OCI-LY1 (cell line): Measurements from ENCODE around the gene BTBD16.

Experiments used
- H2AFZ ChIP-seq: fragments of 200-600 bp; sonication (generic), shearing (Covaris generic); 2 replicates; pipeline ENCODE4 v1.6.0; 2014; ENCODE audit warnings: antibody characterized with exemption, mild to moderate bottlenecking, low read length
- H3F3A ChIP-seq: fragments of 200-600 bp; sonication (generic), shearing (Covaris generic); 2 replicates; pipeline ENCODE4 v1.6.0; 2014; ENCODE audit warnings: mild to moderate bottlenecking, antibody characterized with exemption, low read length, moderate library complexity; ENCODE audit not compliant: insufficient read depth
- H3K27ac ChIP-seq: fragments of 200-600 bp; sonication (generic); 2 replicates; pipeline ENCODE4 v1.5.1; 2014; ENCODE audit warnings: low read length, mixed run types, mild to moderate bottlenecking, low read depth; ENCODE audit not compliant: poor library complexity, severe bottlenecking
- H3K27me3 ChIP-seq: fragments of 200-600 bp; sonication (generic); 2 replicates; pipeline ENCODE4 v1.6.0; 2014; ENCODE audit warnings: antibody characterized with exemption, mild to moderate bottlenecking, low read length, moderate library complexity; ENCODE audit not compliant: insufficient read depth
- H3K36me3 ChIP-seq: fragments of 200-600 bp; sonication (generic); 2 replicates; pipeline ENCODE4 v1.6.1; 2014; ENCODE audit warnings: mild to moderate bottlenecking, antibody characterized with exemption, low read length, moderate library complexity, mixed read lengths; ENCODE audit not compliant: insufficient read depth
- H3K4me1 ChIP-seq: fragments of 200-600 bp; sonication (generic); 2 replicates; pipeline ENCODE4 v1.5.1; 2014; ENCODE audit warnings: mild to moderate bottlenecking, low read length, moderate library complexity; ENCODE audit not compliant: insufficient read depth, severe bottlenecking
- H3K4me2 ChIP-seq: fragments of 200-600 bp; sonication (generic), shearing (Covaris generic); 2 replicates; pipeline ENCODE4 v1.6.1; 2014; ENCODE audit warnings: low read length
- H3K4me3 ChIP-seq: fragments of 200-600 bp; sonication (generic); 2 replicates; pipeline ENCODE4 v1.5.1; 2014; ENCODE audit warnings: low read length, low read depth, mild to moderate bottlenecking, mixed read lengths; ENCODE audit not compliant: poor library complexity, severe bottlenecking
- H3K79me2 ChIP-seq: fragments of 200-600 bp; shearing (Covaris generic); 2 replicates; pipeline ENCODE4 v1.6.1; 2016; ENCODE audit warnings: mixed run types, low read length, mixed read lengths; ENCODE audit not compliant: insufficient read depth
- H3K9ac ChIP-seq: fragments of 200-600 bp; sonication (generic), shearing (Covaris generic); 2 replicates; pipeline ENCODE4 v1.6.1; 2014; ENCODE audit warnings: mild to moderate bottlenecking, low read length, mixed read lengths
- H3K9me2 ChIP-seq: fragments of 200-600 bp; sonication (generic), shearing (Covaris generic); 2 replicates; pipeline ENCODE4 v1.6.1; 2014; ENCODE audit warnings: low read depth, mild to moderate bottlenecking, low read length, mixed read lengths
- H3K9me3 ChIP-seq: fragments of 200-600 bp; shearing (Covaris generic); 2 replicates; pipeline ENCODE4 v1.6.1; 2014; ENCODE audit warnings: low read length, mixed read lengths
- H4K20me1 ChIP-seq: fragments of 200-600 bp; sonication (generic), shearing (Covaris generic); 2 replicates; pipeline ENCODE4 v1.6.0; 2016; ENCODE audit warnings: mild to moderate bottlenecking, low read length; ENCODE audit not compliant: insufficient read depth
- CTCF ChIP-seq: fragments of 200-600 bp; sonication (generic), shearing (Covaris generic); IDR thresholded peaks from 2 replicates; pipeline ENCODE4 v1.5.1; 2017; ENCODE audit warnings: mild to moderate bottlenecking, antibody characterized with exemption, low read length, moderate library complexity, mixed read lengths
- EZH2 ChIP-seq: fragments of 200-600 bp; sonication (generic), shearing (Covaris generic); IDR thresholded peaks from 2 replicates; pipeline ENCODE4 v1.8.0; 2017; ENCODE audit warnings: borderline replicate concordance, mixed run types, mild to moderate bottlenecking, antibody characterized with exemption, low read length, moderate library complexity, mixed read lengths

The BTBD16 gene

GRCh38 chr10:122357685-122358084, 86.6 kb downstream of the BTBD16 start:
- H4K20me1 ChIP-seq, result no peaks in the 10 kb centered on the region
- H3K27ac ChIP-seq, result no peak overlapping the region
- no peaks in the 10 kb centered on the region for H3F3A ChIP-seq
- H3K9me2 ChIP-seq, result no peaks in the 10 kb centered on the region
- H3K4me2 ChIP-seq, result no peak overlapping the region
- H3K4me1 ChIP-seq, result no peaks in the 10 kb centered on the region
- no peak overlapping the region for H3K9ac ChIP-seq
- H3K79me2 ChIP-seq, result no peaks in the 10 kb centered on the region
- no peak overlapping the region for H2AFZ ChIP-seq
- no peaks in the 10 kb centered on the region for H3K27me3 ChIP-seq
- no peaks in the 10 kb centered on the region for H3K36me3 ChIP-seq
- H3K4me3 ChIP-seq, result no peak overlapping the region
- no peaks in the 10 kb centered on the region for H3K9me3 ChIP-seq
- TF ChIP-seq EZH2 (no peak), CTCF (no peak)

- Histone ChIP-seq H3K27ac (no peak overlapping the region), H3K9ac (no peak overlapping the region), H3K36me3 (no peaks in the 10 kb centered on the region), H3F3A (no peaks in the 10 kb centered on the region), H3K9me3 (no peaks in the 10 kb centered on the region), H3K9me2 (no peaks in the 10 kb centered on the region), H2AFZ (no peak overlapping the region), H3K4me2 (no peak overlapping the region), H4K20me1 (no peaks in the 10 kb centered on the region), H3K27me3 (no peaks in the 10 kb centered on the region), H3K79me2 (no peaks in the 10 kb centered on the region), H3K4me1 (no peaks in the 10 kb centered on the region), H3K4me3 (no peak overlapping the region)
- no peak for TF ChIP-seq EZH2
- TF ChIP-seq CTCF, result no peak
Observed at GRCh38 chr10:122359621-122360020, 88.5 kb downstream of the BTBD16 start.

- Histone ChIP-seq H3K27ac (no peak overlapping the region), H4K20me1 (no peaks in the 10 kb centered on the region), H3K9ac (no peak overlapping the region), H3K79me2 (no peaks in the 10 kb centered on the region), H3K4me3 (no peak overlapping the region), H3K9me2 (no peaks in the 10 kb centered on the region), H2AFZ (no peak overlapping the region), H3K36me3 (no peaks in the 10 kb centered on the region), H3F3A (no peaks in the 10 kb centered on the region), H3K4me1 (no peaks in the 10 kb centered on the region), H3K27me3 (no peaks in the 10 kb centered on the region), H3K9me3 (no peaks in the 10 kb centered on the region), H3K4me2 (no peak overlapping the region)
- no peak for TF ChIP-seq EZH2
- no peak for TF ChIP-seq CTCF
Observed at GRCh38 chr10:122361046-122361445, 90.0 kb downstream of the BTBD16 start.
